Heart left ventricle (tissue), 16 donors: ENCODE results near the gene ADAMTSL2. TPM values are rescaled to one million over a fixed set of nuclear protein-coding genes. Genes with fewer than 3 reads are reported as not detected.

Experiments used
- ATAC-seq, 4 donors: fragments of 200-7000 bp; cut with Tn5 transposase; one replicate each; pipeline ENCODE4 v1.9.1; 2020 to 2022; ENCODE audit warnings: moderate library complexity in 4 of 4, mild to moderate bottlenecking in 3 of 4, moderate number of reproducible peaks in 1 of 4
- DNase-seq, 5 donors: peaks; one replicate each; pipeline ENCODE4 v3.0.0-alpha.2; 2020
- H3K27ac ChIP-seq, 12 donors: fragments of 200-600 bp; sonication (generic) in 4 of 12; one replicate each; pipeline versions ENCODE4 v1.5.0 to v1.8.0; 2016 to 2022; ENCODE audit warnings: mild to moderate bottlenecking in 2 of 12
- H3K27me3 ChIP-seq, 9 donors: fragments of 200-600 bp; sonication (generic) in 2 of 9; one replicate each; pipeline versions ENCODE4 v1.5.1 to v1.8.0; 2016 to 2022; ENCODE audit warnings: mild to moderate bottlenecking in 3 of 9
- H3K36me3 ChIP-seq, 9 donors: fragments of 200-600 bp; sonication (generic) in 2 of 9; one replicate each; pipeline versions ENCODE4 v1.5.0 to v1.8.0; 2018 to 2022; ENCODE audit warnings: mild to moderate bottlenecking in 2 of 9
- H3K4me1 ChIP-seq, 12 donors: fragments of 200-600 bp; sonication (generic) in 4 of 12; one replicate each; pipeline versions ENCODE4 v1.5.0 to v1.8.0; 2016 to 2022; ENCODE audit warnings: mild to moderate bottlenecking in 3 of 12
- H3K4me3 ChIP-seq, 12 donors: fragments of 200-600 bp; sonication (generic) in 4 of 12; one replicate each; pipeline versions ENCODE4 v1.5.0 to v1.8.0; 2017 to 2022; ENCODE audit warnings: mild to moderate bottlenecking in 9 of 12, moderate library complexity in 4 of 12
- H3K9me3 ChIP-seq, 12 donors: fragments of 200-600 bp; sonication (generic) in 4 of 12; one replicate each; pipeline versions ENCODE4 v1.5.0 to v1.8.0; 2016 to 2022; ENCODE audit warnings: mild to moderate bottlenecking in 1 of 12
- POLR2A ChIP-seq, 2 donors: fragments of 450-650 bp; IDR thresholded peaks; one replicate each; pipeline ENCODE4 v1.6.1; 2017; ENCODE audit warnings: antibody characterized with exemption in 2 of 2, mild to moderate bottlenecking in 2 of 2, moderate library complexity in 2 of 2
- WGBS, 4 donors: extraction: QIAGEN DNeasy Blood & Tissue Kit in 2 of 4; methylation state at CpG; one replicate each; pipeline versions ENCODE4 v1.1.5 to v1.1.7; 2013 to 2018; 5-methylcytosine and 5-hydroxymethylcytosine counted together
- intact Hi-C, 10 donors: fragments of 100-400 bp; cut with DNase I; formaldehyde crosslinking; loops; one replicate each; pipeline versions ENCODE4 v1.11.1 to v1.14.2; 2022
- polyA plus RNA-seq, 2 donors: library from polyadenylated mRNA; stranded (reverse); fragments of 200-250 nt; gene quantifications; one replicate each; pipeline ENCODE4 v1.2.3, GENCODE V29; 2013
- total RNA-seq, 9 donors: library from RNA; depleted of rRNA in 2 of 9; stranded (reverse); fragments of >200 nt in 2 of 9; fragmentation: NEBNext Ultra II Directional in 3 of 9; extraction: Animal tissue kit (Norgen Biotek cat#: 25700) in 3 of 9; gene quantifications; one replicate each; pipeline versions ENCODE4 v1.1.0 to v1.2.4, GENCODE V29; 2016 to 2023
- TF ChIP-seq, protein P1 (sequence below), 12 donors: fragments of 200-600 bp; sonication (generic) in 4 of 12; IDR thresholded peaks; one replicate each; pipeline versions ENCODE4 v1.5.0 to v1.8.0; 2018 to 2022; ENCODE audit warnings: antibody characterized with exemption in 12 of 12, mild to moderate bottlenecking in 5 of 12
- donor health status: ischemic (EF 13 %, LVEDD 7.1; RV severe dilation, severe dysfunction).
- donor health status: healthy with polysubstance abuse.
- donor health status: DM: no; HTN: yes; CAD: no.
- donor health status: DM: no; HTN: no; CAD: no.
- donor health status: ischemic (EF 25% LVEDD 6.9; RV normal size, moderate dysfunction).
- donor health status: ischemic (EF 25% LVEDD 5.7; RV mildly dilated, moderate dysfunction).
- donor health status: healthy.
- donor health status: DM: yes; HTN: yes; CAD: no.
- donor health status: ischemic (EF 35%, LVEDD 5.7; RV mildly dilated, moderate dysfunction).
- donor health status: nonischemic (EF 11% LVEDD 7.7; RV severe dilation, severe dysfunction).
- donor health status: DM: yes; HTN: yes; CAD: no.
- donor health status: PGD.
- donor health status: ischemic (EF 29% LVEDD 5.4; RV normal size, mild dysfunction).
- donor health status: nonischemic (EF 23%, LVEDD 6.1; RV moderate dilation, normal function).

Gene ADAMTSL2
- total and polyA plus RNA-seq, 11 donors: 2.3 to 5.1 (median 3.7) TPM

DNA sequence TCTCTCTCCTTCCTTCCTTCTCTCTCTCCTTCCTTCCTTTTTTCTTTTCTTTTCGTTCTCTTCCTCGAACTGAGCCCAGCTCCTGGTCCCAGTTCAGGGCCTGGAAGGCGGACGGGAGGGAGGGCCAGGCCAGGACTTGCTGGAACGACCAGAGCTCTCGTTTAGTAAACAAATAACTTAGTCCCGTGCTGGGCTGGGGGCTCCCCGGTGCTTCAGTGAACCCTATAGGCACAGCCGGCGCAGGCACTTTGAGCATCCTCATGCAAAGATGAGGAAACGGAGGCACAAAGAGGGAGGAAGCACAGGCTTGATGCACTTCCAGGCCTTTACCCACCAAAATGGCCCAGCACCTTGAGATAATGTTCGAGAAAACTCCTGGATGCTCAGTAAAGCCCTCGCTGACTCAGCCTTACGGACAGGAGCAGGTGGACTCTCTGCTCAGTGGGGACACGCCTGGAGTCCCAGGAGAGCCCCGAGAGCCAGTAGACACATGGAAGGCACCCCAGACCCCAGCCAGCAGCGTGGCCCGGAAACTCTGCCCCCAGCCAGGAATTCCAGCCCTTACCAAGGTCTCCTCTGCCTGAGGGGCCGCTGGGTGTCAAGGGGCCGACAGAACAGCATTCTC, 55.8 kb downstream of the ADAMTSL2 start:
- Histone ChIP-seq H3K27ac (no peak overlapping the region), H3K4me3 (no peak overlapping the region), H3K9me3 (no peaks in the 10 kb centered on the region), H3K4me1 (peaks cover 0 to 9% (median 1%) of the 10 kb centered on the region in 12 donors), H3K27me3 (peaks cover 5 to 27% (median 17%) of the 10 kb centered on the region in 9 donors), H3K36me3 (no peaks in the 10 kb centered on the region)
- 72 to 76% (median 74%) methylated on average over 20 of the region's 20 CpGs for WGBS, 4 donors
- ATAC-seq (no peak), DNase-seq (peak in 1 of 5 donors; percentile 40)
- intact Hi-C loops: loop anchor here in 1 of 10 donors (5.0 kb wide), 1 partner anchor 137 kb away; no protein-coding TSS in a partner anchor
- TF ChIP-seq POLR2A (IDR thresholded peaks at IDR 0.05): no peak
- TF ChIP-seq, protein P1, sequence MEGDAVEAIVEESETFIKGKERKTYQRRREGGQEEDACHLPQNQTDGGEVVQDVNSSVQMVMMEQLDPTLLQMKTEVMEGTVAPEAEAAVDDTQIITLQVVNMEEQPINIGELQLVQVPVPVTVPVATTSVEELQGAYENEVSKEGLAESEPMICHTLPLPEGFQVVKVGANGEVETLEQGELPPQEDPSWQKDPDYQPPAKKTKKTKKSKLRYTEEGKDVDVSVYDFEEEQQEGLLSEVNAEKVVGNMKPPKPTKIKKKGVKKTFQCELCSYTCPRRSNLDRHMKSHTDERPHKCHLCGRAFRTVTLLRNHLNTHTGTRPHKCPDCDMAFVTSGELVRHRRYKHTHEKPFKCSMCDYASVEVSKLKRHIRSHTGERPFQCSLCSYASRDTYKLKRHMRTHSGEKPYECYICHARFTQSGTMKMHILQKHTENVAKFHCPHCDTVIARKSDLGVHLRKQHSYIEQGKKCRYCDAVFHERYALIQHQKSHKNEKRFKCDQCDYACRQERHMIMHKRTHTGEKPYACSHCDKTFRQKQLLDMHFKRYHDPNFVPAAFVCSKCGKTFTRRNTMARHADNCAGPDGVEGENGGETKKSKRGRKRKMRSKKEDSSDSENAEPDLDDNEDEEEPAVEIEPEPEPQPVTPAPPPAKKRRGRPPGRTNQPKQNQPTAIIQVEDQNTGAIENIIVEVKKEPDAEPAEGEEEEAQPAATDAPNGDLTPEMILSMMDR (IDR thresholded peaks at IDR 0.05): no peak

DNA sequence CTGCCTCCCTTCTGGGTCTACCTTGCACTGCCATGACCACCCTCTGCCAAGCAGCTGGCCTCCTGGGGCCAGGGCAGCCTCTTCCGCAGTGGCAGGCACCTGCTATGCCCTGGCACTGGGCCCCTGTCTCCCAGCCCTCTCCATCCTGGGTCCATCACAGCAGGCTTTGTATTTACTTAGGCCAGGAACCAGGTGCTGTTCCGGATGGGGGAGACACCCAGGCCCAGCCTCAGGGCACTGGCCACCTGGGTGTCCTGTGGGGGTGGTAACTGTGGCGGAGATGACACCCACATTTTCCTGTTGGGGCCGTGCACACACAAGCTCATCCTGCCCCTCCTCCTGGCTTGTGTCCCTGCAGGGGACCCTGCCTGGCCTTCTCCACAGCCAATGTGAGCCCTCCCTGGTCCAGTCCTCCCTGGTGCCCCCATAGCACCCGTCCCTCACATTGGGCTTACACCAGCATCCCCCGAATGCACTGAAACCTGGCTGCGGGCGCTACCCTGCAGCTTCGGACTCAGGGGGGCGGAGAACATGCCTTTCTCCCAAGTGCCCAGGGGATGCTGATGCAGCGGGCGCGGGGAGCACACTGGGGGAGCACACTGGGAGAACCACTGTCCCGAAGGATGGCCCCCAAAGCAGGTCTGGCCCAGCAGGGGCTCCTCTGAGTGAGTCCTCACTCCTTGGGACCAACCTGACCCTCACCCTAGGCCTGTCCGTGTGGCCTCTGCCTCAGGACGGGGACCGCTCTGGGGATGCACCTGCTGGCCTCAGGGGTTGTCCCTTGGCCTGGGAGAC, 56.8 kb downstream of the ADAMTSL2 start:
- H3K9me3 ChIP-seq: peaks cover 0 to under 1% (median 0%) of the 10 kb centered on the region in 12 donors
- 89 to 94% (median 91%) methylated on average over 13 to 17 of the region's 17 CpGs for WGBS, 4 donors
- ATAC-seq (peak in 1 of 4 donors; percentile 9), DNase-seq (peak in 2 of 5 donors; percentile 22 to 40)
- no peaks in the 10 kb centered on the region for H3K36me3 ChIP-seq
- intact Hi-C loops: loop anchor here in 1 of 10 donors (5.0 kb wide), 1 partner anchor 136 kb away; no protein-coding TSS in a partner anchor
- peaks cover 2 to 18% (median 7%) of the 10 kb centered on the region in 9 donors for H3K27me3 ChIP-seq
- no peak overlapping the region for H3K27ac ChIP-seq
- TF ChIP-seq POLR2A (IDR thresholded peaks at IDR 0.05): no peak
- TF ChIP-seq, protein P1 (IDR thresholded peaks at IDR 0.05): no peak
- H3K4me1 ChIP-seq: peaks cover 0 to under 1% (median 0%) of the 10 kb centered on the region in 12 donors
- H3K4me3 ChIP-seq: no peak overlapping the region

DNA sequence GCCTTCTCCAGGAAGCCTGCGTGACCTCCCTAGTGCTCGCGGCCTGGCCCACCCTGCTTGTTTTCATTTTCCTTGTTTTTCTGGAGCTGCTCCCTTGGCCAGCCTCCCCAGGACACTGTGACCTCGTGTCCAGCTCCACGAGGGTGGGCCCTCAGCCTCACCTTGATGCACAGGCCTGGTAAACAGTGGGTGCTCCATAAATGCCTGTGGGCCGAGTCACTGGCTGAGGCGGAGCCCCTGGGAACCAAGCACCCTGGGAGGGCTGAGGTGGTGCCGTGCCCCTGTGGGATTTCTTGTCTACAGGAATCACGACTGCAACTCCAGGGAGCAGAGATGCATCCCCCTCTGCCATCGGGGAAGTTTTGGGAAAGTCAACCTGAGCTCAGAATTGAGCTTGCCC, 57.5 kb downstream of the ADAMTSL2 start:
- ATAC-seq (no peak), DNase-seq (no peak)
- no peak overlapping the region for H3K4me3 ChIP-seq
- H3K36me3 ChIP-seq: no peaks in the 10 kb centered on the region
- H3K4me1 ChIP-seq: no peaks in the 10 kb centered on the region
- TF ChIP-seq, protein P1 (IDR thresholded peaks at IDR 0.05): no peak
- TF ChIP-seq POLR2A (IDR thresholded peaks at IDR 0.05): no peak
- peaks cover 0 to 11% (median 3%) of the 10 kb centered on the region in 9 donors for H3K27me3 ChIP-seq
- H3K27ac ChIP-seq: no peak overlapping the region
- WGBS, 4 donors: 64 to 74% (median 69%) methylated on average over 10 of the region's 10 CpGs
- intact Hi-C loops: loop anchor here in 1 of 10 donors (5.0 kb wide), 1 partner anchor 135 kb away; no protein-coding TSS in a partner anchor
- peaks cover 0 to 7% (median 6%) of the 10 kb centered on the region in 12 donors for H3K9me3 ChIP-seq
